Activated CD4-positive, CD25-positive, alpha-beta regulatory T cell treated with anti-CD3 and anti-CD28 coated beads, Interleukin-2, amount 50 U/mL, for 24 hours (primary cell): Measurements from ENCODE around the gene OR4D9.
"Not testable (repeated sequence)": the region's sequence is repeated elsewhere in the genome, so short reads cannot be mapped to it uniquely, and the experiment has no call there.

Experiments
- ATAC-seq, 2 donors: fragments of 150-1000 bp; cut with Tn5 transposase; one replicate each; pipeline ENCODE4 v1.10.0; 2021; ENCODE audit warnings: mild to moderate bottlenecking in 1 of 2, moderate library complexity in 1 of 2

The OR4D9 gene

DNA sequence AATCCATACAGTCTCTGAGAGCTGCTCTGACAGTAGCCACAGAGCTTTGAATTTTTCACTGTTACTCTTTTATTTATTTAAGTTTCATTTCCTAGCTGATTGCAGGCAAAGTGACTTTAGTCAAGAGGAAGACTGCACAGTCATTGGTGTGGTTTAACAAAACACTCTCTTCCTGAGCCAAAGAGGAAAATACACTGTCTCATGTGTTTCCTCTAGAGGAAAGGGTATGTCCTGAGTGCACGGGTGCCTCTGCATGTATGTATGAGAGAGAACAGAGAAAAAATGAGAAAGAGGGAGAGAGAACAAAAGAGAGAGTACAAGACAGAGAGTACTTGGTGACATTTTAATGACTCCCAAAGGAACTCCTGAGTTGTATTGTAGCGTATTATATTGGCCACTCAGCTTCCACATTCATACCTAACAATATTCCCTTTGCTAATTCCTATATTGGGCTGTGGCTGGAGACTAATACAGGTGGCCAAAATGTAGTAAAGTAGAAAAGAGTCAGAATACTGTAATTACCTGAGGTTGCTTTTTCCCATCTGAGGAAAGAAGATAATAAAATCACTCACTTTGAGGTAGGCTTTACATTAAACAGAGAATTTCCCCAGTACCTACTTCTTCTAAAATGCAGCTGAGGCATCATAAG lies at the start of gene OR4D9:
OR4D9 (plus strand) TSS at position 599 of the 649 bp plus-strand sequence. CDS start 3,374 bp downstream, outside the sequence.
- no peak for ATAC-seq

DNA sequence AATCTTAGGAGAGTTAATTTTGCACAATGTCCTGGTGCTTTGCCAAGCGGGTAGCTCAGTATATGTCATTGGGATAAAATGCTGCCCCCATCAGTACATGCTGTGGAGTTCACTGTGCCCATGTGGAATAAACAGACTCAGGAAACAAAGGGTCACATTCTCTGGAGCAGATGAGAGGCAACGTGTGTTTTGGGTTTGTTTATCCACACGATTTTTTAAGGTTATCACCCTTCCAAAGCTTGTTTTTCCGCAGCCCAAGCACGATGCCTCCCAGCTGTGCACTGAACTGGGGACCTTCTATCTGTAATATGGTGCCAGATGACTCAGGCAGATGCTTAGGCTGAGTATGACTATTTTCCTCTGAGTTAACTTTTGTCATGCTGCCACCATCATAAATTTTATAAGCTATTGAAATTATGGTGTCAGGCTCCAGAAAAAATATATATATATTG lies 48.1 kb upstream of the OR4D9 start:
- no peak for ATAC-seq

DNA sequence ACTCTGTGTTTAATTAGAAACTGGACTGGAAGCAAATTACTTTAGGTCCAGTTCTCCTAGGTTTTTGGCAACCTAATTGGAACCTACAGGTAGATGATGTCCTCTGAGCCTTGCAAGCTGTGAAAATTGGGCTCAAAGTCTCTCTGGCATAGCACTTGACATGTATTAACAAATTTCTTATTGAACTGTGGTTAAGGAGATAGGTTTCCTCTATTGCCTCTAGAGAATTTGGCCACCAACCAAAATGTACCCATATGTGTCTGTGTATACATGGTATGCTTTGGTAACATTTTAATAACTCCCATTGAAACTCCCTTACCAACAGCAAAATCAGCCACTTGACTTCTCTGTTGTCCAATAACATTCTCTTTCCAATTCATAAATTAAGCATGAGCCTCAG lies 38.3 kb upstream of the OR4D9 start, which contains the start of gene OR4D10:
OR4D10 (plus strand) TSS at position 301 of the 400 bp plus-strand sequence. CDS start 4,115 bp downstream, outside the sequence.
- ATAC-seq, result no peak

DNA sequence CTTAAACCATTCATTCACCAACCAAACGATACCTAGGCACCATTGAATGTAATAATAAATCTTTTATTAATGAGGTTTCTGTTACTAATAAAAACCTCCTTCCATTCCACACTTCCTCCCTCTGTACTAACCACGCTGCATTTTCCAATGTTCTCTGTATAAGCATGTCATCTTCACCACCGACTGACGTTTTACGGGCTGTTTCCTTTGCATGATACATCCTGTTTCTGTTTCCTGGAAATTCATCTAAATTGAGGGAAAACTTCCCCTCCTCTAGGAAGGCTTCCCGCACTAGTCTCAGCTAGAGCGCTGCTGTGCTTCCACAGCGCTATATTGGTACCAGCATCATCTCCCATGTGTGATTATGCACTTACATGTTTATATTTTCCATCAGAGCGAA lies 36.2 kb upstream of the OR4D9 start:
- ATAC-seq, result no peak

DNA sequence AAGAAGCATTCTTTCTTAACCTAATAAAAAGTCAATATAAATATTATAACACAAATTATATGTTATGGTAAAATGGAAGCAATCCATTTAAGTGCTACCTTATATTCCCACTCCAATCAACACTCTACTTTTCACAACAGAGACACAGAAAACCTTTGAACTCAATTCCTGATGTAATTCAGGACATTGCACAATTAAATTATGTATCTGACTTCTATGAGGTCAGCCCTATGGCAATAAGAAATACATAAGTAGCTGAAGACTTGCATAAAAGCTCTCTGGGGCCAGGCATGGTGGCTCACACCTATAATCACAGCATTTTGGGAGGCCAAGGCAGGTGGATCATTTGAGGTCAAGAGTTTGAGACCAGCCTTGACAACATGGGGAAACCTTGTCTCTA lies 31.4 kb upstream of the OR4D9 start:
- ATAC-seq, result no peak

DNA sequence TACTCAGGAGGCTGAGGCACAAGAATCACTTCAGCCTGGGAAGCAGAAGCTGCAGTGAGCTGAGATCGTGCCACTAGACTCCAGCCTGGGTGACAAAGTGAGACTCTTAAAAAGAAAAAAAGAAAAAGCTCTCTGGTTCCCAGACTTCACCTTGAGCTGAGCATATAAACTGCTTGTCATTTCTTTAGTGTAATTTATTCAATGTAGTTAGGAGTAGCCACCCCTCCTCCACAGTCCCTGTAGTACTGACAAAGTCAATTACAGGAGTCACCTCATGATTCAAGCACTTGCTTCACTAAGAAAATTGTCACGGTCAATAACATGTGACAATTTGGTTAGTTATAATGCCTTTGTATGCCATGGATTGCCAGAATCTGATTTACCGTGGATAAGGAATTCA lies 31.0 kb upstream of the OR4D9 start:
- ATAC-seq, result no peak

DNA sequence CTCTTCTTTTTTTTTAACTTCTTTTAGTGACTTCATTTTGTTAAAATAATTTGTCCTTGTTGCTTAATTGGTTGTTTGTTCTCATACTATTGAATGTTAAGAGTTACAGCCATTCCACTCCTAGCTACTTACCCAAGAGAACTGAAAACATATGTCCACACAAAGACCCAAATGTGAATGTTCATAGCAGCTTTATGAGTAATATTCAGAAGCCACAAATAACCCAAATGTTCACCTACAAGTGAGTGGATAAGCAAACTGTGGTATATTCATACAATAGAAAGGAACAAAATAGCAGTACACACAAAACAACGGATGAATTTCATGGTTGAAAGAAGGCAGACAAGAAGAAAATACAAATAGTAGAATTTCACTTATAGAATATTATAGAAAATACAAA lies 9.4 kb upstream of the OR4D9 start:
- no peak for ATAC-seq

DNA sequence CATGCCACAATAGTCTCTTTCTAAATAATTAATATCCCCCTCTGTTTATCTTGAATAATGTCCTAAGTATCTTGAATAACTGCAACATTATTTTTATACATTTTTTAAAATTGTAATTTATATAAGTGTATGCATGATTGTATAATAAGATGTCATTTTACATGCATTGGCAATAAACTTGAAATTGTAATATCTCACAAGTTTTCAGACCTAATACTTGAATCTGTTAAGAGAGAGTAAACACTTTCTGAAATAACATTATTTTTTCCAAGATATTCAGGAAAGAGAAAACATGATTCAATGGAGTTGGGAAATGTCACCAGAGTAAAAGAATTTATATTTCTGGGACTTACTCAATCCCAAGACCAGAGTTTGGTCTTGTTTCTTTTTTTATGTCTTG lies 8.1 kb upstream of the OR4D9 start, which contains the start of gene OR4D11:
OR4D11 (plus strand) TSS at position 301 of the 400 bp plus-strand sequence; CDS start at position 301, 0 bp downstream.
- ATAC-seq, result no peak

DNA sequence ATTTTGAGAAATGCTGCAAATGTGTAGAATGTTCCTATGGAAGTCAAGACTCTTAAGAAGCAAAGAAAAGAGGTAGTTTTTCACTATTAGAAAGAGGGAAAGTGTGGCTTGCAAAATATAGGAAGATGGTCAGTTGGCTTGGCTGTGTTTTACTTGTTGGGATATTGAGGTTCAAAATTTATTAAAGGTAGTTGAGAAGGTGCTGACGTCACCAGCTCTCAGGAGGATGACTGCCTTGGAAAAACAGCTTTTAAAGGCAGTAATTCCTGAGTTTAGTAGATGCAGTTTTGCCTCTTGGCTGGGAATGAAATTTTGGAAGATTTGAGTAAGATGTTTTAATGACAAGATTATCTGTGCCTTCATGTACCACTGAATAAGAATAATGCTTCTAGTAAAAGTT lies 336 bp downstream of the OR4D9 start:
- ATAC-seq, result no peak

DNA sequence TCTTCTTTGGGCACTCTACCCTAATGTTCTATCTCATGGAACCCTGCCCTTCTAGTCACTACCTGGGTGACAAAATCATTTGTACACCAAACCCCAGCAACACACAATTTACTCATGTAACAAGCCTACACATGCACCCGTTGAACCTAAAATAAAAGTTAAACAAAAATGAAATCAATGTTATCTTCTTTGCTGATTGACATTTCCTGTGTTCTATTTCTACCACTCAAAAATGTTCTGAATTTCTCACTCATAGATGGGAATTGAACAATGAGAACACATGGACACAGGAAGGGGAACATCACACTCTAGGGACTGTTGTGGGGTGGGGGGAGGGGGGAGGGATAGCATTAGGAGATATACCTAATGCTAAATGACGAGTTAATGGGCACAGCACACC lies 8.8 kb downstream of the OR4D9 start:
- ATAC-seq, result not testable (repeated sequence)

DNA sequence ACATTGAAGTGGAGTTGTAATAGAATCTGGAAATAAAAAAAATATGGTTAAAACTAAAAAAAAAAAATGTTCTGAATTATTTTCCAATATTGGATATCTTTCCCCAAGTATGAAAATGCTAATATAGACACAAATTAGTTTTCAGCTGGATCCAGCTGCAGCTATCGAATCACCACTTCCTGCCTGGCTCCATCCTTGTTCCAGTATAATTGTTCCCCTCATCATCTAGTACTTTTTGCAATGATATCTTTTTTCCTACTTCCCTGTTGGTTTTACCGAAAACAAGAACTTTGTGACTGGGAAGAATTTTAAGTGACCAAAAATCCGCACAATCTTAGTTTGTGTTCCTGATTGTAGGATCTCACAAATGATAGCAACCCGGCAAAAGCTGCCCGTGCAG lies 9.4 kb downstream of the OR4D9 start:
- ATAC-seq, result no peak

DNA sequence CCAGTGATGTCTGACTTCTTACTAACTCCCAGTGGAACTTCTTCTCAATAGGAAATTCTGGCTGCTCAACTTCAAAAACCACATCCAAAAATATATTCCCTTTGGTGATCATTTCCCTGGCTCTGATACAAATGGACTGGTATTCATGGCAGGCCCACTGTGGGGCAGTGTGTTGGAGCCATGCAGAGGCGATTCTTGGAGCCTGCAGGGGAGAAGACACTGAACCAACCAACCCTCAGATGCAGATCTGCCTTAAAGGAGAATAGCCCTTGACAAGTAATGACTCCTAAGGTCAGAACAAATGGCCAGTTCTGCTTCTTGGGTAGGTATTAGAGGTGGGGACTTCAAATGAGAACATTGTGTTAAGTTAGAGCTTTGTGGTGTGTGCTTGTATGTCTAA lies 12.2 kb downstream of the OR4D9 start:
- ATAC-seq, result no peak

DNA sequence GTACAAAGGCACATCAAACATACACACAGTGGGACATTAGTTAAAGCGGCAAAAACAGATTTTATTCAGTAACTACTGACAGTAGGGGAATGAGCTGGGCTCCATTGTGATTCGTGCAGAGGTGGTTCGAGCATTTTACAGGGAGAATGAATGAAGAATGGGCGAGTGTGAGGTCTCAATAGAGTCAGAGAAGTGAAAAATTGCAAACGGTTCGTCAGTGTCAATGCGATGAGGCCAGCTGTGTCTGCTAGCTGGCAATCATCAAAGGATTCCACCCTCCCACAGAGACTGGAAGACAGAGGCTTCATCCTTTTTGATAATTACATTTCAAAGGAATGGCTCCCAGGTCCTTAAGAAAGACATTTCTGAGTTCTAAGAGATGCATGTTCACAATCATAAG lies 17.4 kb downstream of the OR4D9 start:
- ATAC-seq, result no peak

DNA sequence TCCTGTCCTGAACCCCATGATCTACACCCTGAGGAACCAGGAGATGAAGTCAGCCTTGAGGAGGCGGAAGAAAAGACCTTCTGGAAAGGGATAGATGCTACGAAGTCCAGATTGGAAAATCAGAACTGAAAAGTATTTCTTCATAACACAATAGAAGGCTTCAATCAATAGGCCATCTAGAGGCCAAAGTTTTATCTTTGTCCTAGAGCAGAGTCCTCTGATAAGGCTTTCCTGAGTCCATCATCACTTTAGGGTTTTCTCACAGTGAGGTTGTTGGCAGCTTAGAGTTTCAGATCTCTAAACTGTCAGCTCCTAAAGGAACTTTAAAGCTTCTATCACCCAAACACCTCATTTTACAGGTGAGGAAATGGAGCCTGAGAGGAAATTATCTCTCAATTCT lies 21.3 kb downstream of the OR4D9 start:
- no peak for ATAC-seq

DNA sequence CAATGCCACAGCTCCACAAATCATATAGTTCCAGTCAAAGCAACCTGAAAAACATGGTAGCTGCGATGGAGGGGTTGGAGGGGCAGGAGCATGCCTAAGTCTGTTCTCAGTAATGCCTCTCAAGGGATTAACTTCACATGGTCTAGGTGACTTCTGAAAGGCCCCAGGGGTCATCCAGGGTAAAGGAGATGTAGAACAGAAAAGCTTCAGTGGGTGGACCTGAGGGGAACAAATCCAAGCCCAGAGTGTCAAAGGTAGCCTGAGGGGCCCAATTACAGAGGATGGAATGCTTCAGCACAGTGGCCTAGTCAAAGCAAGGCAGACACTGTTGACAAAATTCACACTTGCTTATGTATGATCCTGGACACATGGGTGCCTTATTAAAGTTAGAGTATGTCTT lies 23.3 kb downstream of the OR4D9 start:
- ATAC-seq, result no peak

DNA sequence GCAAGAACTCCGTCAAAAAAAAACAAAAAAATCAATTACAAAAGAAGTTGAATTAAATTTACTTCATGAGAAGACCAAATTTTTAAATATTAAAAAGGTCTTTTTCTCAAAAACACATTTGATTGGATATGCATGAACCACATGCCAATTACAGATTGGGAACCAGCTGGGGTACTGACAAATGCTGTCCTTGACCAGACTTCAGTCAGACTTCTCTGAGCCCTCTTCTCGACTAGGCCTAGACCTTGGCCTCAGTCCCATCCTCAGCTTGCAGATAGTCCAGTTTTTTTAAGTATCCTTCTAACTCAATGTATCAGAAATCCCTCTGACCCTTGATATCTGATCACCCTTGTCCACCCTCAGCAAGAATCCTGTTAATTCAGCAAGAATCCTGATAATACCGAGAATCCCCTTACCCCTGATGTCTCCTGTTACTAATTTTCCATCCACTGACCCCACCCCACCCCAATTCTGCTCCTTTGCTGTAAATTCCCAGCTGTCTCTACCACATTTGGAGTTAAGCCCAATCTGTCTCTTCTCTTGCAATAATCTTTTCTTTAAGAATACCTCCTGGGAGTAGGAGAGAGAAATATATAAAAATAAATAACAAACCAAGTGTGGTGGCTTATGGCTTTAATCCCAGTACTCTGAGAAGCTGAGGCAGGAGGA lies 30.9 kb downstream of the OR4D9 start:
- no peak for ATAC-seq

DNA sequence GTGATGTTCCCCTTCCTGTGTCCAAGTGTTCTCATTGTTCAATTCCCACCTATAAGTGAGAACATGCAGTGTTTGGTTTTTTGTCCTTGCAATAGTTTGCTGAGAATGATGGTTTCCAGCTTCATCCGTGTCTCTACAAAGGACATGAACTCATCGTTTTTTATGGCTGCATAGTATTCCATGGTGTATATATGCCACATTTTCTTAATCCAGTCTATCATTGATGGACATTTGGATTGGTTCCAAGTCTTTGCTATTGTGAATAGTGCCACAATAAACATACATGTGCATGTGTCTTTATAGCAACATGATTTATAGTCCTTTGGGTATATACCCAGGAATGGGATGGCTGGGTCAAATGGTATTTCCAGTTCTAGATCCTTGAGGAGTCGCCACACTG lies 32.4 kb downstream of the OR4D9 start:
- not testable (repeated sequence) for ATAC-seq

DNA sequence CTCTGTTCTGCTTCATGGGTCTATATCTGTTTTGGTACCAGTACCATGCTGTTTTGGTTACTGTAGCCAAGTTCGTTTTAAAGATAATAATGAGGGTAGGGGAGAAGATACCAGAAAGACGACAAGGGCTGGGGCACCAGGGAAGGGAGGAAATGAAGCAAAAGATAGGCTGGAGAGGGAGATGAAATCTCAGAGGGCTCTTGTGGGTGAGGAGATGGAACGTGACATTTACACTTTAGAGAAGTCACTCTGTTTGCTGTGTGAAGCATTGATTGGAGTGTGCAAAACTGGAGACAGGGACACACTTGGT lies 33.5 kb downstream of the OR4D9 start:
- ATAC-seq, result no peak

DNA sequence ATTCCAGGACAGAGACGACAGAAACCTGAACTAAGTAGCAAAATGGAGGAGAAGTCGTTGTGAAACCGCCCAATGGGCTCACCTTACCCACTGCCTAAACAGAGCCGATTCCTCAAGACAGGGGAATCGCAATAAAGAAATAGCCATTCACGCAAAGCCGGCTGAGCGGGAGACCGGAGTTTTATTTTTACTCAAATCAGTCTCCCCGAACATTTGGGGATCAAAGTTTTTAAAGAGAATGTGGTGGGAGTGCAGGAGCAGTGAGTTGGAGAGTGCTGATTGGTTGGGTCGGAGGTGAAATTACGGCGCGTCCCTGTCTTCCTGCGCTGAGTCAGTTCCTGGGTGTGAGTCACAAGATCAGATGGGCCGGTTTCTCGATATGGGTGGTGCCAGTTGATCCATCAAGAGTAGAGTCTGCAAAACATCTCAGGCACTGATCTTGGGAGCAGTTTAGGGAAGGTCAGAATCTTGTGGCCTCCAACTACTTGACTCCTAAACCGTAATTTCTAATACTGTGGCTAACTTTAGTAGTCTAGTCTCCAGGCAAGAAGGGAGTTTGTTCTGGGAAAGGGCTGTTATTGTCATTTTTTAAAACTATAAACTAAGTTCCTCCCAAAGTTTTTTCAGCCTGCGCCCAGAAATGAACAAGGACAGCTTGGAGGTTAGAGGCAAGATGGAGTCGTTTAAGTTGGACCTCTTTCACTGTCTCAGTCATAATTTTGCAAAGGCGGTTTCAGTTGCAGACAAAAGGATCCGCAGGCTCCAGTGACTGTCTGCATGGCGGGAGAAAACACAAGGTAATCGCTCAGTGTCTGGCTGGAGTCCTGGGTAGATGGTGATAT lies 34.1 kb downstream of the OR4D9 start:
- no peak for ATAC-seq

DNA sequence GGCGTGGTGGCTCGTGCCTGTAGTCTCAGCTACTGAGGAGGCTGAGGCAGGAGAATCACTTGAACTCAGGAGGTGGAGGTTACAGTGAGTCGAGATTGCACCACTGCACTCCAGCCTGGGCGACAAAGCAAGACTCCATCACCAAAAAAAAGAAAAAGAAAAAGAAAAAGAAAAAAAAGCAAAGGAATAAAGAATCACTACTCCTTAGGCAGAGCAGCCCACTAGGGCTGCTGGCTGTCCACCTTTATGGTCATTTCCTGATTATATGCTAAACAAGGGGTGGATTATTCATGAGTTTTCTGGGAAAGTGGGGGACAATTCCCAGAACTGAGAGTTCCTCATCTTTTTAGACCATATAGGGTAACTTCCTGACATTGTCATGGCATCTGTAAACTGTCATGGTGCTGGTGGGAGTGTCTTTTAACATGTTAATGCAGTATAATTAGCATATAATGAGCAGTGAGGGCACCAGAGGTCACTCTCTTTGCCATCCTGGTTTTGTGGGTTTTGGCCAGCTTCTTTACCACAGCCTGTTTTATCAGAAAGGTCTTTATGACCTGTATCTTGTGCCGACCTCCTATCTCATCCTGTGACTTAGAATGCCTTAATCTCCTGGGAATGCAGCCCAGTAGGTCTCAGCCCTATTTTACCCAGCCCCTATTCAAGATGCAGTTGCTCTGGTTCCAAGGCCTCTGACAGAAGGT lies 36.4 kb downstream of the OR4D9 start:
- ATAC-seq, result not testable (repeated sequence)

DNA sequence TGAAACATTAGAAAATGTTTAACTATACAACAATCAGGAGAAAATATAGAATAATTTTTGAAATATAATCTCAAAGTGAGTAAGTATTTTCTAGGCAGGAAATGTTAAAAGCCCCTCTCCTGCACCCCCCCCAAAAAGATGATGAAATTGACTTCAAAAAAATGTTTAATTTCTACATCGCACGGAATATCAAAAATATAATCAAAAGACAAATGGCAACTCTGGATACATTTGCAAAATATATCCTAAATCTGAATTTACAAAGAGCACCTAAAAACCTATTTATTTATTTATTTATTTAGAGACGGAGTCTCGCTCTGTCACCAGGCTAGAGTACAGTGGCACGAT lies 36.9 kb downstream of the OR4D9 start:
- no peak for ATAC-seq

DNA sequence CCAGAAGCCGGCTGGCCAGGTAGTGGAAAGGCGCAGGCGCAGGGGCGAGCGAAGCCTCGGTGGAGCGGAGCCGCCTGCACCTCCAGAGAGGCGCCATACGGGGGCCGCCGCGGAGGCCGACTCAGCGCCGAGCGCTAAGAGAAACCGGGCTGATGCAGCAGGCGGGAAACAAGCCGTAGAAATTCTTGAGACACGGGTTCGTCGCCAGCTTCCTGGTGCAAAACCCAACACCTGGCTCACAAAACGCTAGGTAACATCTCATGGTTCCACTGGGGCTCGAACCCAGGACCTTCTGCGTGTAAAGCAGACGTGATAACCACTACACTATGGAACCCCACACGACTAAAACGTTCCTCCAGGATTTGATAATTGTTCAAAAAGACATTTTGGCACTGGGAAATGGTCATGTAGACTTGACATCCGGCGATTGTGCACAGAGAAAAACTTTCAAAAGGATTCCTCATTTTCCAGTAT lies 39.1 kb downstream of the OR4D9 start:
- ATAC-seq, result peak; percentile 91 to 92
